Frontal cortex (tissue), 4 donors: ENCODE measurements around the gene SHISA9. TPM values are rescaled to one million over a fixed set of nuclear protein-coding genes. Genes with fewer than 3 reads are reported as not detected.

Experiments used
- DNase-seq, 2 donors: peaks; one replicate each; pipeline ENCODE4 v3.0.0; 2012; ENCODE audit warnings: low spot score in 2 of 2
- FAIRE-seq: peaks from 2 replicates; lab custom pipeline; 2012; peaks lifted over from hg19 to GRCh38; lab: Jason Lieb, UNC
- total RNA-seq: library from RNA; depleted of rRNA; stranded (reverse); fragments of >200 nt; gene quantifications from one replicate; pipeline ENCODE4 v1.2.3, GENCODE V29; 2014
- donor health status: control.
- donor health status: control.
- donor health status: control.

The SHISA9 gene
- total RNA-seq, 1 donor from 2014 or later: 13.9 TPM

- FAIRE-seq: no peak
- no peak for DNase-seq
Measured at GRCh38 chr16:12999368-12999767, 98.0 kb downstream of the SHISA9 start.

GRCh38 chr16:13005721-13006247 lies 104.4 kb downstream of the SHISA9 start:
- FAIRE-seq (no peak), DNase-seq (no peak)

- DNase-seq: no peak
Measured at GRCh38 chr16:13012601-13013000, 111.2 kb downstream of the SHISA9 start.

GRCh38 chr16:13013043-13013442 lies 111.6 kb downstream of the SHISA9 start:
- no peak for FAIRE-seq
- DNase-seq: no peak

More at GRCh38 chr16:13012601-13013000, 111.2 kb downstream of the SHISA9 start:
- FAIRE-seq: no peak

- FAIRE-seq (no peak), DNase-seq (no peak)
Measured at GRCh38 chr16:13014476-13014875, 113.1 kb downstream of the SHISA9 start.

GRCh38 chr16:13018026-13018425 lies 116.6 kb downstream of the SHISA9 start:
- DNase-seq (no peak), FAIRE-seq (no peak)

GRCh38 chr16:13021996-13022395 lies 120.6 kb downstream of the SHISA9 start:
- DNase-seq (no peak), FAIRE-seq (no peak)

- no peak for DNase-seq
Measured at GRCh38 chr16:13029786-13030185, 128.4 kb downstream of the SHISA9 start.

GRCh38 chr16:13030769-13031168 lies 129.4 kb downstream of the SHISA9 start:
- FAIRE-seq (no peak), DNase-seq (no peak)

More at GRCh38 chr16:13029786-13030185, 128.4 kb downstream of the SHISA9 start:
- no peak for FAIRE-seq

- DNase-seq (no peak), FAIRE-seq (no peak)
Measured at GRCh38 chr16:13032911-13033310, 131.5 kb downstream of the SHISA9 start.

GRCh38 chr16:13036600-13036999 lies 135.2 kb downstream of the SHISA9 start:
- FAIRE-seq (no peak), DNase-seq (no peak)

- DNase-seq: no peak
- FAIRE-seq: no peak
Measured at GRCh38 chr16:13038591-13038990, 137.2 kb downstream of the SHISA9 start.

GRCh38 chr16:13039526-13039925 lies 138.1 kb downstream of the SHISA9 start:
- FAIRE-seq: no peak

GRCh38 chr16:13041180-13041579 lies 139.8 kb downstream of the SHISA9 start:
- no peak for FAIRE-seq
- no peak for DNase-seq

More at GRCh38 chr16:13039526-13039925, 138.1 kb downstream of the SHISA9 start:
- no peak for DNase-seq

- DNase-seq (no peak), FAIRE-seq (no peak)
Measured at GRCh38 chr16:13041646-13042290, 140.4 kb downstream of the SHISA9 start.

- FAIRE-seq: no peak
Measured at GRCh38 chr16:13042291-13042685, 140.9 kb downstream of the SHISA9 start.

GRCh38 chr16:13046061-13046821 lies 144.8 kb downstream of the SHISA9 start:
- FAIRE-seq (no peak), DNase-seq (no peak)

More at GRCh38 chr16:13042291-13042685, 140.9 kb downstream of the SHISA9 start:
- DNase-seq: no peak

- DNase-seq (no peak), FAIRE-seq (no peak)
Measured at GRCh38 chr16:13047276-13047675, 145.9 kb downstream of the SHISA9 start.

GRCh38 chr16:13049688-13050087 lies 148.3 kb downstream of the SHISA9 start:
- FAIRE-seq (no peak), DNase-seq (no peak)

- DNase-seq: no peak
- FAIRE-seq: no peak
Measured at GRCh38 chr16:13052431-13052830, 151.0 kb downstream of the SHISA9 start.

- FAIRE-seq: no peak
Measured at GRCh38 chr16:13055480-13055879, 154.1 kb downstream of the SHISA9 start.

More at GRCh38 chr16:13055480-13055879, 154.1 kb downstream of the SHISA9 start:
- no peak for DNase-seq
